ENCODE results near the gene EIF4A2. TPM values are rescaled to one million over a fixed set of nuclear protein-coding genes. Genes with fewer than 3 reads are reported as not detected.
"Not testable (repeated sequence)": the region's sequence is repeated elsewhere in the genome, so short reads cannot be mapped to it uniquely, and the experiment has no call there.

EIF4A2 gene
- total RNA-seq, 1 experiment from 2014 or later: 219 TPM

DNA sequence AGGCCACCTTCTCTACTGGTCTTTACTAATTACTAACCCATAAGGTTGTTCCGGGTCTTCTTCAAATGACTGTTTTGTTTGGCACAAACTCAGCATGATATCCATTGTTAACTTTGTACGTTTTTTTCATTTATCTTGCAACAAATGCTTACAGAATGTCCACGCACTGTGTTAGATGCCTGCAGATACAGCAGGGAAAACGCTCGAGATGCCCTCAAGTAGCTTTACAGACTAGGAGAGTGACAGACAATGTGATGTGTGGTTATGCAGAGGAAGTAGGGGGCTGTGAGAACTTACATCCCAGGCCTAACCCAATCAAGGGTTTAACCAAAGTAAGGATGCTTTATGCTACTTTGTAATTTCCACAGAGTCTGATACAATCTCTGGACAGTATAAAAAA, 23.9 kb downstream of the EIF4A2 start:
- peaks cover 15% of the 10 kb centered on the region for H3K4me1 ChIP-seq (ENCODE audit: control insufficient read depth, insufficient read depth, low read length)
- no TSS peak for BruUV-seq (replicated peaks)
- in situ Hi-C loops (cut with HindIII; ENCODE audit: low pct_unique_long_range_greater_than_20kb, low sequenced_read_pairs): no loop called here
- intact Hi-C loops (cut with micrococcal nuclease; ENCODE audit: unreplicated experiment): no loop called here
- CTCF ChIA-PET: no interaction called here
- TF ChIP-seq SIN3A (IDR thresholded peaks at IDR 0.05; ENCODE audit: borderline replicate concordance, insufficient read depth, low read depth, low read length): no peak
- no peak for TF ChIP-seq TCF7L2 (IDR thresholded peaks at IDR 0.05; ENCODE audit: low read depth, low read length)
- TF ChIP-seq POLR2AphosphoS5 (IDR thresholded peaks at IDR 0.05; ENCODE audit: low read depth, low read length): no peak
- TF ChIP-seq, protein P1, sequence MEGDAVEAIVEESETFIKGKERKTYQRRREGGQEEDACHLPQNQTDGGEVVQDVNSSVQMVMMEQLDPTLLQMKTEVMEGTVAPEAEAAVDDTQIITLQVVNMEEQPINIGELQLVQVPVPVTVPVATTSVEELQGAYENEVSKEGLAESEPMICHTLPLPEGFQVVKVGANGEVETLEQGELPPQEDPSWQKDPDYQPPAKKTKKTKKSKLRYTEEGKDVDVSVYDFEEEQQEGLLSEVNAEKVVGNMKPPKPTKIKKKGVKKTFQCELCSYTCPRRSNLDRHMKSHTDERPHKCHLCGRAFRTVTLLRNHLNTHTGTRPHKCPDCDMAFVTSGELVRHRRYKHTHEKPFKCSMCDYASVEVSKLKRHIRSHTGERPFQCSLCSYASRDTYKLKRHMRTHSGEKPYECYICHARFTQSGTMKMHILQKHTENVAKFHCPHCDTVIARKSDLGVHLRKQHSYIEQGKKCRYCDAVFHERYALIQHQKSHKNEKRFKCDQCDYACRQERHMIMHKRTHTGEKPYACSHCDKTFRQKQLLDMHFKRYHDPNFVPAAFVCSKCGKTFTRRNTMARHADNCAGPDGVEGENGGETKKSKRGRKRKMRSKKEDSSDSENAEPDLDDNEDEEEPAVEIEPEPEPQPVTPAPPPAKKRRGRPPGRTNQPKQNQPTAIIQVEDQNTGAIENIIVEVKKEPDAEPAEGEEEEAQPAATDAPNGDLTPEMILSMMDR (IDR thresholded peaks at IDR 0.05): no peak
- TF ChIP-seq, protein P2, sequence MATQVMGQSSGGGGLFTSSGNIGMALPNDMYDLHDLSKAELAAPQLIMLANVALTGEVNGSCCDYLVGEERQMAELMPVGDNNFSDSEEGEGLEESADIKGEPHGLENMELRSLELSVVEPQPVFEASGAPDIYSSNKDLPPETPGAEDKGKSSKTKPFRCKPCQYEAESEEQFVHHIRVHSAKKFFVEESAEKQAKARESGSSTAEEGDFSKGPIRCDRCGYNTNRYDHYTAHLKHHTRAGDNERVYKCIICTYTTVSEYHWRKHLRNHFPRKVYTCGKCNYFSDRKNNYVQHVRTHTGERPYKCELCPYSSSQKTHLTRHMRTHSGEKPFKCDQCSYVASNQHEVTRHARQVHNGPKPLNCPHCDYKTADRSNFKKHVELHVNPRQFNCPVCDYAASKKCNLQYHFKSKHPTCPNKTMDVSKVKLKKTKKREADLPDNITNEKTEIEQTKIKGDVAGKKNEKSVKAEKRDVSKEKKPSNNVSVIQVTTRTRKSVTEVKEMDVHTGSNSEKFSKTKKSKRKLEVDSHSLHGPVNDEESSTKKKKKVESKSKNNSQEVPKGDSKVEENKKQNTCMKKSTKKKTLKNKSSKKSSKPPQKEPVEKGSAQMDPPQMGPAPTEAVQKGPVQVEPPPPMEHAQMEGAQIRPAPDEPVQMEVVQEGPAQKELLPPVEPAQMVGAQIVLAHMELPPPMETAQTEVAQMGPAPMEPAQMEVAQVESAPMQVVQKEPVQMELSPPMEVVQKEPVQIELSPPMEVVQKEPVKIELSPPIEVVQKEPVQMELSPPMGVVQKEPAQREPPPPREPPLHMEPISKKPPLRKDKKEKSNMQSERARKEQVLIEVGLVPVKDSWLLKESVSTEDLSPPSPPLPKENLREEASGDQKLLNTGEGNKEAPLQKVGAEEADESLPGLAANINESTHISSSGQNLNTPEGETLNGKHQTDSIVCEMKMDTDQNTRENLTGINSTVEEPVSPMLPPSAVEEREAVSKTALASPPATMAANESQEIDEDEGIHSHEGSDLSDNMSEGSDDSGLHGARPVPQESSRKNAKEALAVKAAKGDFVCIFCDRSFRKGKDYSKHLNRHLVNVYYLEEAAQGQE (IDR thresholded peaks at IDR 0.05; ENCODE audit: insufficient read depth in 1 of 2, low read depth in 2 of 2, low read length in 1 of 2): no peak
- peaks cover 5% of the 10 kb centered on the region for H3K36me3 ChIP-seq (ENCODE audit: control insufficient read depth, insufficient read depth, low read length)
- no peaks in the 10 kb centered on the region for H3K9me3 ChIP-seq (ENCODE audit: control insufficient read depth, insufficient read depth, low read depth, low read length)
- peak overlapping the region; percentile 60 to 85 for H3K4me3 ChIP-seq (ENCODE audit: low read depth in 2 of 2, low read length in 2 of 2)
- ATAC-seq (no peak), DNase-seq (ENCODE audit: low read depth, low spot score) (no peak)
- H3K27ac ChIP-seq (ENCODE audit: low read length): peak overlapping the region; percentile 85
- POLR2A ChIA-PET: no interaction called here
- H3K27me3 ChIP-seq (ENCODE audit: control insufficient read depth, insufficient read depth, low read length): no peaks in the 10 kb centered on the region

GRCh38 chr3:186810336-186810996, 27.1 kb downstream of the EIF4A2 start:
- DNase-seq (ENCODE audit: low read depth, low spot score) (no peak), ATAC-seq (no peak)
- Histone ChIP-seq H3K27ac (ENCODE audit: low read length) (no peak overlapping the region), H3K4me1 (ENCODE audit: control insufficient read depth, insufficient read depth, low read length) (peaks cover 9% of the 10 kb centered on the region), H3K36me3 (ENCODE audit: control insufficient read depth, insufficient read depth, low read length) (no peaks in the 10 kb centered on the region; the same call in 1 of the 2 replicates), H3K4me3 (ENCODE audit: low read depth in 2 of 2, low read length in 2 of 2) (no peak overlapping the region), H3K27me3 (ENCODE audit: control insufficient read depth, insufficient read depth, low read length) (peaks cover 3% of the 10 kb centered on the region; the same call in 1 of the 2 replicates), H3K9me3 (ENCODE audit: control insufficient read depth, insufficient read depth, low read depth, low read length) (no peaks in the 10 kb centered on the region)
- in situ Hi-C loops (cut with HindIII; ENCODE audit: low pct_unique_long_range_greater_than_20kb, low sequenced_read_pairs): no loop called here
- BruUV-seq (replicated peaks): no TSS peak
- intact Hi-C loops (cut with micrococcal nuclease; ENCODE audit: unreplicated experiment): no loop called here
- POLR2A ChIA-PET: interaction anchor here (0.6 kb wide), 1 partner anchor 33 kb away, joined by 4 read pairs; no protein-coding TSS in a partner anchor
- TF ChIP-seq, protein P1 (IDR thresholded peaks at IDR 0.05): no peak
- TF ChIP-seq, protein P2 (IDR thresholded peaks at IDR 0.05; ENCODE audit: insufficient read depth in 1 of 2, low read depth in 2 of 2, low read length in 1 of 2): no peak
- CTCF ChIA-PET: no interaction called here

DNA sequence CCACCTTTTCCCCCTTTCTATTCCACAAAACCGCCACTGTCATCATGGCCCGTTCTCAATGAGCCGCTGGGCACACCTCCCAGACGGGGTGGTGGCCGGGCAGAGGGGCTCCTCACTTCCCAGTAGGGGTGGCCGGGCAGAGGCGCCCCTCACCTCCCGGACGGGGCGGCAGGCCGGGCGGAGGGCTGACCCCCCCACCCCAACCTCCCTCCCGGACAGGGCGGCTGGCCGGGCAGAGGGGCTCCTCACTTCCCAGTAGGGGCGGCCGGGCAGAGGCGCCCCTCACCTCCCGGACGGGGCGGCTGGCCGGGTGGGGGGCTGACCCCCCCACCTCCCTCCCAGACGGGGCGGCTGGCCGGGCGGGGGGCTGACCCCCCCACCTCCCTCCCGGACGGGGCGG, 27.9 kb downstream of the EIF4A2 start:
- H3K27ac ChIP-seq (ENCODE audit: low read length); H3K4me3 ChIP-seq (ENCODE audit: low read depth in 2 of 2, low read length in 2 of 2); H3K9me3 ChIP-seq (ENCODE audit: control insufficient read depth, insufficient read depth, low read depth, low read length); H3K4me1 ChIP-seq (ENCODE audit: control insufficient read depth, insufficient read depth, low read length); ATAC-seq; POLR2A ChIA-PET; CTCF ChIA-PET; intact Hi-C loops (cut with micrococcal nuclease; ENCODE audit: unreplicated experiment); H3K27me3 ChIP-seq (ENCODE audit: control insufficient read depth, insufficient read depth, low read length); in situ Hi-C loops (cut with HindIII; ENCODE audit: low pct_unique_long_range_greater_than_20kb, low sequenced_read_pairs); DNase-seq (ENCODE audit: low read depth, low spot score); H3K36me3 ChIP-seq (ENCODE audit: control insufficient read depth, insufficient read depth, low read length); BruUV-seq (replicated peaks): not testable (repeated sequence)

All from Panc1 (cell line).